ENCODE data around the gene LSR. TPM values are rescaled to one million over a fixed set of nuclear protein-coding genes. Genes with fewer than 3 reads are reported as not detected.

The LSR gene, protein sequence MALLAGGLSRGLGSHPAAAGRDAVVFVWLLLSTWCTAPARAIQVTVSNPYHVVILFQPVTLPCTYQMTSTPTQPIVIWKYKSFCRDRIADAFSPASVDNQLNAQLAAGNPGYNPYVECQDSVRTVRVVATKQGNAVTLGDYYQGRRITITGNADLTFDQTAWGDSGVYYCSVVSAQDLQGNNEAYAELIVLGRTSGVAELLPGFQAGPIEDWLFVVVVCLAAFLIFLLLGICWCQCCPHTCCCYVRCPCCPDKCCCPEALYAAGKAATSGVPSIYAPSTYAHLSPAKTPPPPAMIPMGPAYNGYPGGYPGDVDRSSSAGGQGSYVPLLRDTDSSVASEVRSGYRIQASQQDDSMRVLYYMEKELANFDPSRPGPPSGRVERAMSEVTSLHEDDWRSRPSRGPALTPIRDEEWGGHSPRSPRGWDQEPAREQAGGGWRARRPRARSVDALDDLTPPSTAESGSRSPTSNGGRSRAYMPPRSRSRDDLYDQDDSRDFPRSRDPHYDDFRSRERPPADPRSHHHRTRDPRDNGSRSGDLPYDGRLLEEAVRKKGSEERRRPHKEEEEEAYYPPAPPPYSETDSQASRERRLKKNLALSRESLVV
- total RNA-seq = 10 to 100 TPM in 2 of 3 donors, 1 to 10 TPM in 1; 3.7 to 37.5 (median 35.1) TPM

DNA sequence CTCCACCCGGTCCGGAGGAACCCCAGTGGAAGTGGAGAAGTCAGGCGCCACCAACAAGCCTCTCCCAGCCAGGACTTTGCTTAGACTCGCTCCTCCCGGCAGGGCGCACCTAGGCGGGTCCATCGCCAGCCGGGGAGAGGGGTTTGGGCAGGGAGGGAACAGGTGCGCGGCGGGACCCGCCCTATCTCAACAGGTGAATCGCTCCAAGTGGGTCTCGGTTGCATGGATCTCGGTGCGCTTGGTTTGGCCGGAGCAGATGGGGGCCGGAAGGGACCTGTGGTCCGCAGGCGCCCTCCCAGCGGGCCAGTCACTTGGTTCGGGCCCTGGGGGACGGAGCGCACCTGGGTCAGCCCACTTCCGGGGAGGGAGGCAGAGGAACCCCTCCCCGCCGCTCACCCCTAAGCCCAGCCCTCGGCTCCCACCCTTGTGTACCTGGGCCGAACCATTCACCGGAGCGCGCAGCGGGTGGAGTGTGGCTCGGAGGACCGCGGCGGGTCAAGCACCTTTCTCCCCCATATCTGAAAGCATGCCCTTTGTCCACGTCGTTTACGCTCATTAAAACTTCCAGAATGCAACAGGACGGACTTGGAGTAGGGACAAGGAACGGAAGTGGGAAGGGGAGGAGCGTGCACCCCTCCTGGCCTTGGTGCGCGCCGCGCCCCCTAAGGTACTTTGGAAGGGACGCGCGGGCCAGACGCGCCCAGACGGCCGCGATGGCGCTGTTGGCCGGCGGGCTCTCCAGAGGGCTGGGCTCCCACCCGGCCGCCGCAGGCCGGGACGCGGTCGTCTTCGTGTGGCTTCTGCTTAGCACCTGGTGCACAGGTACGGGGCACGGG is at the start of gene LSR:
TSS of gene LSR (plus strand) at position 693 of the 836 bp plus-strand sequence. CDS start at position 714, 21 bp downstream.
- peak; percentile 85 to 89 for DNase-seq (ENCODE audit: low spot score in 2 of 2)
- Histone ChIP-seq H3K27me3 (no peaks in the 10 kb centered on the region), H3K4me3 (peak within 1 kb of the TSS; percentile 40 to 82 (median 70)), H3K27ac (peak within 1 kb of the TSS; percentile 95 to 97), H3K36me3 (no peaks in the 10 kb centered on the region), H3K4me1 (peaks cover 0 to 6% of the 10 kb centered on the region in 2 donors), H3K9me3 (no peaks in the 10 kb centered on the region)
- TF ChIP-seq POLR2A (IDR thresholded peaks at IDR 0.05) (no peak), POLR2AphosphoS5 (IDR thresholded peaks at IDR 0.05) (peak in 2 of 3 donors; percentile 31 to 75)
- intact Hi-C loops (cut with DNase I; ENCODE audit: low total_unique reads) = loop anchor here (2.0 kb wide), 1 partner anchor 18 kb away; no protein-coding TSS in a partner anchor

DNA sequence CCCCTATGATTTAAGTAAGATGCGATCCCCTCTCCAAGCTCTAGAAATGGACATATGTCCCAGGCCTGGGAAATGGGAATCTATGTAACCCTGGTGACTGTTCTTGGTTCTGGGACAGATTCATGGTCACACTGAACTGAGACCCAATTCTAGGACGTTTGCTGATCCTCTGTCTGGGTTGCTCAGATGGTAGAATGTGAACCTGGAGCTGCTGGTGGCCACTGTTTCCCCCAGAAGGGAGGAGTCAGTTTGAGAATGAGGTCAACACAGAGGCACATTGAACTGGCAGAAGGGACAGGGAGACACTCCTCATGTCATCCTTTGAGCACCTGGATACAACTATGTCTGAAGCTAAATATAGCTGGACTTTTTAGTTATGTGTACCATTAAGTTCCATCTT is 49.3 kb upstream of the LSR start:
- H3K27me3 ChIP-seq = no peaks in the 10 kb centered on the region
- no peak overlapping the region for H3K27ac ChIP-seq
- no peak overlapping the region for H3K4me3 ChIP-seq

DNA sequence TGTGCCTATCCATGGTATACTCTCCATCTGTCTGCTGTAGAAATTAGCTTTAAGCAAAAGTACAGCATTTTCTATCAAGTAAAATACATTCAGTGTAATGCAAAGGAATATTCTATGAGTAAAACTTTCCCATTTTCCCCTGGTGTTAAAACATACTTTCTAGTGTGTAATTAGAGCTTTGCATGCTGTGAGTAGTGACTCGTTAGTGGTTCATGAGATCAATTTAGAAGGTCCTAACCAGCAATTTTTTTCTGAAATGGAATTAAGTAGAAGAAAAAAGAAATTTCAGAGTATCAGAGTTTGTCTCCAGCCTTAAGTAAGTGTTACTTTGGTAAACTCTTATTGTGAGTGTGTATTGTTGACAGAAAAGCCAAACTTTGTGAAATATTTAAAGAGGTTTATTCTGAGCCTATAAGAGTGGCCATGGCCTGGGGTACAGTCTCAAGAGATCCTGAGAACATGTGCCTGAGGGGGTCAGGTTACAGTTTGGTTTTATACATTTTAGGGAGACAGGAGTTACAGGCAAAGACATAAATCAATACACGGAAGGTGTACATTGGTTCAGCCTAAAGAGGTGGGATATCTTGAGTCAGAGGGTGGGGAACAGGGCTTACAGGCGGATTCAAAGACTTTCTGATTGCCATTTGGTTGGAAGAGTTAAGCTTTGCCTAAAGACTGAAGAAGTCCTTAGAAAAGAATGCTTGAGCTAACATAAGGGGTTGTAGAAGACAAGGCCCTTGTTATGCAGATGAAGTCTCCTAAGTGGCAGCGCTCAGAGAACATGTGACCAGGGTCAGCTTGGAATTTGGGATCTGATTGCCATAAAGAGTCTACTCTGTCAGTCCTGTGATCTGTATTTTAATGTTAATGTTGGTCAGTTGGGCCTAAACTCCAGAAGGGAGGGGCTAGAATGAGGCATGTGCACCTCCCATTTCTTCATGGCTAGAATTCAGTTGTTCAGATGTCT is 45.8 kb upstream of the LSR start:
- no peaks in the 10 kb centered on the region for H3K36me3 ChIP-seq
- intact Hi-C loops (cut with DNase I; ENCODE audit: low total_unique reads) = no loop called here
- no peak overlapping the region for H3K4me3 ChIP-seq
- no peak overlapping the region for H3K27ac ChIP-seq
- TF ChIP-seq POLR2AphosphoS5 (IDR thresholded peaks at IDR 0.05) (no peak), POLR2A (IDR thresholded peaks at IDR 0.05) (no peak)
- TF ChIP-seq, protein P1, sequence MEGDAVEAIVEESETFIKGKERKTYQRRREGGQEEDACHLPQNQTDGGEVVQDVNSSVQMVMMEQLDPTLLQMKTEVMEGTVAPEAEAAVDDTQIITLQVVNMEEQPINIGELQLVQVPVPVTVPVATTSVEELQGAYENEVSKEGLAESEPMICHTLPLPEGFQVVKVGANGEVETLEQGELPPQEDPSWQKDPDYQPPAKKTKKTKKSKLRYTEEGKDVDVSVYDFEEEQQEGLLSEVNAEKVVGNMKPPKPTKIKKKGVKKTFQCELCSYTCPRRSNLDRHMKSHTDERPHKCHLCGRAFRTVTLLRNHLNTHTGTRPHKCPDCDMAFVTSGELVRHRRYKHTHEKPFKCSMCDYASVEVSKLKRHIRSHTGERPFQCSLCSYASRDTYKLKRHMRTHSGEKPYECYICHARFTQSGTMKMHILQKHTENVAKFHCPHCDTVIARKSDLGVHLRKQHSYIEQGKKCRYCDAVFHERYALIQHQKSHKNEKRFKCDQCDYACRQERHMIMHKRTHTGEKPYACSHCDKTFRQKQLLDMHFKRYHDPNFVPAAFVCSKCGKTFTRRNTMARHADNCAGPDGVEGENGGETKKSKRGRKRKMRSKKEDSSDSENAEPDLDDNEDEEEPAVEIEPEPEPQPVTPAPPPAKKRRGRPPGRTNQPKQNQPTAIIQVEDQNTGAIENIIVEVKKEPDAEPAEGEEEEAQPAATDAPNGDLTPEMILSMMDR (IDR thresholded peaks at IDR 0.05) = no peak
- no peaks in the 10 kb centered on the region for H3K4me1 ChIP-seq
- DNase-seq (ENCODE audit: low spot score in 2 of 2) = no peak
- H3K9me3 ChIP-seq = no peaks in the 10 kb centered on the region
- no peaks in the 10 kb centered on the region for H3K27me3 ChIP-seq

More for the DNA sequence above, 49.3 kb upstream of the LSR start:
- DNase-seq (ENCODE audit: low spot score in 2 of 2) = no peak
- intact Hi-C loops (cut with DNase I; ENCODE audit: low total_unique reads) = no loop called here
- Histone ChIP-seq H3K36me3 (no peaks in the 10 kb centered on the region), H3K4me1 (no peaks in the 10 kb centered on the region), H3K9me3 (no peaks in the 10 kb centered on the region)
- TF ChIP-seq POLR2AphosphoS5 (IDR thresholded peaks at IDR 0.05) (no peak), POLR2A (IDR thresholded peaks at IDR 0.05) (no peak)
- TF ChIP-seq, protein P1 (IDR thresholded peaks at IDR 0.05) = no peak

DNA sequence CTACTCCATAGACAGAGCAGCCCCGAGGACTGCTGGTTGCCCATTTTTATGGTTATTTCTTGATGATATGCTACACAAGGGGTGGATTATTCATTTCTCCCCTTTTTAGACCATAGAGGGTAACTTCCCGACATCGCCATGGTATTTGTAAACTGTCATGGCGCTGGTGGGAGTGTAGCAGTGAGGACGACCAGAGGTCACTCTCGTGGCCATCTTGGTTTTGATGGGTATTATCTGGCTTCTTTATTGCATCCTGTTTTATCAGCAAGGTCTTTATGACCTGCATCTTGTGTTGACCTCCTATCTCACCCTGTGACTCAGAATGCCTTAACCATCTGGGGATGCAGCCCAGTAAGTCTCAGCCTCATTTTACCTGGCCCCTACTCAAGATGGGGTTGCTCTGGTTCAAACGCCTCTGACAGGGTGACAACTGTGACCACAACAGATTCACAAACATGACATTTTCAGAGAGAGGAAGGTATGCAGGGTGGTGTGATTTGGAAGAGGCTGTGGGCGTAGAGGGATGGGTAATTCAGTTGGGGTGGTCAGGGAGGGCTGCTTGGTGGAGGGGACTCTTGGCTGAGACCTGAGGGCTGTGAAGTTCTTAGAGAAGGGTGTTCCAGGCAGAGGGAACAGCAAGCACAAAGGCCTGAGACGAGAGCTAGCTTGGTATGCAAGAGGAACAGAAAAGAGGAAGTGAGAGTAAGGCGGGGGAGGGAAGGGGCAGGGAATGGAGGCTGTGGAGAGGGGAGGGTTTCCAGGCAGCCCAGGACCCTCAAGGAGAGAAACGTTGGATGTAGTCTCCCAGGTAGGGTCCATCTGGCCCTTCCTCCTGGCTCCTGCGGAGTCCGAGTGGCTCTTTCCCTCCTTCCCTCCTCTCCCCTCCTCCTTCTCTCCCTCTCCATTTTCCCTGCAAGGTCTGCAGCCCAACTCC is 43.7 kb upstream of the LSR start:
- intact Hi-C loops (cut with DNase I; ENCODE audit: low total_unique reads) = no loop called here
- H3K27ac ChIP-seq = no peak overlapping the region

More for the DNA sequence above, 43.7 kb upstream of the LSR start:
- TF ChIP-seq POLR2AphosphoS5 (IDR thresholded peaks at IDR 0.05) = no peak
- no peaks in the 10 kb centered on the region for H3K9me3 ChIP-seq
- no peak overlapping the region for H3K4me3 ChIP-seq
- H3K36me3 ChIP-seq = no peaks in the 10 kb centered on the region
- no peaks in the 10 kb centered on the region for H3K4me1 ChIP-seq
- H3K27me3 ChIP-seq = no peaks in the 10 kb centered on the region
- DNase-seq (ENCODE audit: low spot score in 2 of 2) = no peak
